ENCODE results near the gene CNKSR3.

Gene CNKSR3

DNA sequence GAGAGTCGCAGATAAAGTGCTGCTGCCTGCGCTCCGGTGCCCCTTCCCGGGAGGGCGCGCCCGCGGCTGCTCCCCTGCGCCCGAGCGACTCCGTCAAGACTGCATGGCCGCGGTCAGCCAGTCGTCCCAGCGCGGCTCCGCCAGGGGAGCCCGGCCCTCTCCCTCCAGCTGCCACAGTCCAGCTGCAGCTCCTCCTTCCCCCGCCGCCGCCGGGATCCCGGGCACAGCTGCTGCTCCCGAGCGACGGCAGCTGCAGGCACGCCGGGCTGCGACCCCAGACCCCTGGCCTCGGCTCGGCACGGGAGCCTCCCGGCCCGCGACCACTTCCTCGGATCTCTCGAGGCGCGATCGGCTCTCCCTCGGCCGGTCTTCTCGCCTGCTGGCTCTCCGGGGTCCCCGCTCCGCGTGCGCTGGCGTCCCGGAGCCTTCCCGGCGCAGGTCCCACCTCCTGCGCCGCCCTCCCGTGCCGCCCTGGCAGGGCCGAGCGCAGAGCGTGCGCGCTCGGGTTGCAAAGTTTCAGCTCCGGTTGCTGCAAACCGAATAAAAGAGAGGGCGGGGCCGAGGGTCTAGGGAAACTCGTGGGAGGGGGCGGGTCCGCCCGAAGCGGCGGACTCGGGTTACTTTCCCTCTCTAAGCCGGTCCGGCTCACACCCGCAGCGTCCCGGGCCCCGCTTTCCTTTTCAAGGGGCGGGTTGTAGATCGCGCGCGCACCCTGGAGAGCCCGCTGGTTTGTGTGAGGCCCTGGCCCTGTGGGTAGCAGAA, at the start of gene CNKSR3:
TSS of gene CNKSR3 (minus strand) at position 542 of the 762 bp plus-strand sequence. CDS start 571 bp downstream, outside the sequence.
- DNase-seq (ENCODE audit: low read depth in 2 of 2), result peak; percentile 83 to 96
- H3K4me3 ChIP-seq (replicated peaks in 1 of 2; ENCODE audit: low read depth in 2 of 2, low read length in 2 of 2), result peak within 1 kb of the TSS; percentile 71 to 91
- TF ChIP-seq, protein P1, sequence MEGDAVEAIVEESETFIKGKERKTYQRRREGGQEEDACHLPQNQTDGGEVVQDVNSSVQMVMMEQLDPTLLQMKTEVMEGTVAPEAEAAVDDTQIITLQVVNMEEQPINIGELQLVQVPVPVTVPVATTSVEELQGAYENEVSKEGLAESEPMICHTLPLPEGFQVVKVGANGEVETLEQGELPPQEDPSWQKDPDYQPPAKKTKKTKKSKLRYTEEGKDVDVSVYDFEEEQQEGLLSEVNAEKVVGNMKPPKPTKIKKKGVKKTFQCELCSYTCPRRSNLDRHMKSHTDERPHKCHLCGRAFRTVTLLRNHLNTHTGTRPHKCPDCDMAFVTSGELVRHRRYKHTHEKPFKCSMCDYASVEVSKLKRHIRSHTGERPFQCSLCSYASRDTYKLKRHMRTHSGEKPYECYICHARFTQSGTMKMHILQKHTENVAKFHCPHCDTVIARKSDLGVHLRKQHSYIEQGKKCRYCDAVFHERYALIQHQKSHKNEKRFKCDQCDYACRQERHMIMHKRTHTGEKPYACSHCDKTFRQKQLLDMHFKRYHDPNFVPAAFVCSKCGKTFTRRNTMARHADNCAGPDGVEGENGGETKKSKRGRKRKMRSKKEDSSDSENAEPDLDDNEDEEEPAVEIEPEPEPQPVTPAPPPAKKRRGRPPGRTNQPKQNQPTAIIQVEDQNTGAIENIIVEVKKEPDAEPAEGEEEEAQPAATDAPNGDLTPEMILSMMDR (IDR thresholded peaks at IDR 0.05; ENCODE audit: low read depth, low read length), result no peak

GRCh38 chr6:154558984-154559383, 48.5 kb upstream of the CNKSR3 start:
- H3K4me3 ChIP-seq (replicated peaks in 1 of 2; ENCODE audit: low read depth in 2 of 2, low read length in 2 of 2), result no peak overlapping the region
- DNase-seq (ENCODE audit: low read depth in 2 of 2), result no peak
- TF ChIP-seq, protein P1 (IDR thresholded peaks at IDR 0.05; ENCODE audit: low read depth, low read length), result no peak

- TF ChIP-seq, protein P1 (IDR thresholded peaks at IDR 0.05; ENCODE audit: low read depth, low read length), result no peak
- H3K4me3 ChIP-seq (replicated peaks in 1 of 2; ENCODE audit: low read depth in 2 of 2, low read length in 2 of 2), result no peak overlapping the region
- no peak for DNase-seq (ENCODE audit: low read depth in 2 of 2)
These were observed 48.0 kb upstream of the CNKSR3 start for GRCh38 chr6:154558513-154558912.

- TF ChIP-seq, protein P1 (IDR thresholded peaks at IDR 0.05; ENCODE audit: low read depth, low read length), result no peak
- DNase-seq (ENCODE audit: low read depth in 2 of 2), result peak in 1 of 2 donors; percentile 14
- H3K4me3 ChIP-seq (replicated peaks in 1 of 2; ENCODE audit: low read depth in 2 of 2, low read length in 2 of 2), result no peak overlapping the region
These were observed 44.7 kb upstream of the CNKSR3 start for GRCh38 chr6:154555073-154555677.

- no peak for DNase-seq (ENCODE audit: low read depth in 2 of 2)
- TF ChIP-seq, protein P1 (IDR thresholded peaks at IDR 0.05; ENCODE audit: low read depth, low read length), result no peak
- no peak overlapping the region for H3K4me3 ChIP-seq (replicated peaks in 1 of 2; ENCODE audit: low read depth in 2 of 2, low read length in 2 of 2)
These were observed 44.0 kb upstream of the CNKSR3 start for GRCh38 chr6:154554491-154554890.

DNA sequence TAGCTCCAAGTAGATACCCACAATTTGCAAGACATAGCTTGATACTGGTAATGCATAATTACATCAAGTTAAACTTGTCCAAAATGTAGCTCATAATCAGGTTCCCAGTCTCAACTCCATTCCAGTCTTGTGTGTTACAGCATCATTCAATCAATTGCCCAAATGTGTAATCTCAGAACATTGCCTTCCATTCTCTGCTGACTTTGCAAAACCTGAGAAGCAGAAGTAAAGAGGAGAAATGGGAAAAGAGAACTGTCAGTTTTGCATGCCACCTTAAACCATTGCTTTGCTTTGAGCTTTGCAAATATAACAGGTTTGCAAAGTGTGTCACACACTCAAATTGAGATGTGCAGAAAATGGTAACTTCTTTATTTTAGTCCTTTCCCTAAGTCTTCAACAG, 40.3 kb upstream of the CNKSR3 start:
- no peak overlapping the region for H3K4me3 ChIP-seq (replicated peaks in 1 of 2; ENCODE audit: low read depth in 2 of 2, low read length in 2 of 2)
- TF ChIP-seq, protein P1 (IDR thresholded peaks at IDR 0.05; ENCODE audit: low read depth, low read length), result no peak
- DNase-seq (ENCODE audit: low read depth in 2 of 2), result no peak
